HEK293T (cell line): ENCODE data around the gene DLEC1.

Experiments
- CTCF ChIA-PET: fragments of 350-600 bp; formaldehyde crosslinking; extraction: SDS; loops from one replicate; lab custom pipeline; 2021; ENCODE audit warnings: antibody characterized with exemption, inconsistent platforms; lab: Yijun Ruan, JAX
- POLR2A ChIA-PET: fragments of 350-600 bp; formaldehyde crosslinking; extraction: SDS; loops from one replicate; lab custom pipeline; 2020; ENCODE audit warnings: antibody characterized with exemption, inconsistent platforms; lab: Yijun Ruan, JAX
- DNase-seq: peaks from one replicate; pipeline ENCODE4 v3.0.0; 2012; ENCODE audit warnings: mixed read lengths; ENCODE audit errors: extremely low spot score
- ARNT ChIP-seq: fragments of 450-650 bp; IDR thresholded peaks from 2 replicates; pipeline ENCODE4 v1.6.1; 2017; ENCODE audit warnings: mild to moderate bottlenecking
- BHLHE40 ChIP-seq: fragments of 450-650 bp; IDR thresholded peaks from 2 replicates; pipeline ENCODE4 v1.6.1; 2016; ENCODE audit warnings: mild to moderate bottlenecking, moderate library complexity, borderline replicate concordance
- CTBP1 ChIP-seq: fragments of 450-650 bp; IDR thresholded peaks from 2 replicates; pipeline ENCODE4 v1.6.1; 2016; ENCODE audit warnings: borderline replicate concordance
- ELF4 ChIP-seq: fragments of 450-650 bp; IDR thresholded peaks from 2 replicates; pipeline ENCODE4 v1.6.1; 2017; ENCODE audit warnings: antibody characterized with exemption
- FOXA1 ChIP-seq: fragments of 450-650 bp; IDR thresholded peaks from 2 replicates; pipeline ENCODE4 v1.6.1; 2016; ENCODE audit warnings: mild to moderate bottlenecking
- FOXK2 ChIP-seq: fragments of 450-650 bp; IDR thresholded peaks from 2 replicates; pipeline ENCODE4 v1.6.1; 2016; ENCODE audit warnings: mild to moderate bottlenecking
- FOXM1 ChIP-seq: fragments of 450-650 bp; IDR thresholded peaks from 2 replicates; pipeline ENCODE4 v1.6.1; 2017; ENCODE audit warnings: mild to moderate bottlenecking, borderline replicate concordance
- HDGF ChIP-seq: fragments of 450-650 bp; IDR thresholded peaks from 2 replicates; pipeline ENCODE4 v1.6.1; 2017; ENCODE audit warnings: antibody characterized with exemption, borderline replicate concordance
- L3MBTL2 ChIP-seq: fragments of 450-650 bp; conservative IDR thresholded peaks from 2 replicates; pipeline ENCODE4 v1.6.1; 2016; ENCODE audit warnings: mild to moderate bottlenecking
- LEF1 ChIP-seq: fragments of 450-650 bp; IDR thresholded peaks from 2 replicates; pipeline ENCODE4 v1.6.1; 2017; ENCODE audit warnings: mild to moderate bottlenecking, borderline replicate concordance
- NFRKB ChIP-seq: fragments of 450-650 bp; IDR thresholded peaks from 2 replicates; pipeline ENCODE4 v1.6.1; 2016; ENCODE audit warnings: mild to moderate bottlenecking, moderate library complexity
- PKNOX1 ChIP-seq: fragments of 450-650 bp; IDR thresholded peaks from 2 replicates; pipeline ENCODE4 v1.6.1; 2016
- SP1 ChIP-seq: fragments of 450-650 bp; IDR thresholded peaks from 2 replicates; pipeline ENCODE4 v1.6.1; 2017
- SUZ12 ChIP-seq: fragments of 450-650 bp; IDR thresholded peaks from 2 replicates; pipeline ENCODE4 v1.6.1; 2016; ENCODE audit warnings: mild to moderate bottlenecking
- TARDBP ChIP-seq: fragments of 450-650 bp; IDR thresholded peaks from 2 replicates; pipeline ENCODE4 v1.6.1; 2016
- ZNF384 ChIP-seq: fragments of 450-650 bp; IDR thresholded peaks from 2 replicates; pipeline ENCODE4 v1.6.1; 2016

DLEC1 gene

GRCh38 chr3:38164952-38165721, 126.1 kb downstream of the DLEC1 start, which contains the start of gene OXSR1:
OXSR1 (plus strand) TSS chr3:38165537; CDS start chr3:38165877, 340 bp downstream.
- ChIA-PET POLR2A (interaction anchor here (0.6 to 4.6 kb wide), 17 partner anchors 9 to 191 kb away, joined by 3 to 39 read pairs (median 3); partner anchors contain the start of genes ACAA1, MYD88 and XYLB), CTCF (interaction anchor here (0.7 to 1.4 kb wide), 2 partner anchors 11 to 133 kb away, joined by 3 to 4 read pairs; no protein-coding TSS in a partner anchor)
- TF ChIP-seq HDGF, result no peak
- TF ChIP-seq FOXA1, result no peak
- TF ChIP-seq FOXM1, result no peak
- peak; percentile 89 for TF ChIP-seq L3MBTL2
- TF ChIP-seq ARNT, result no peak
- TF ChIP-seq SP1, result no peak
- no peak for TF ChIP-seq SUZ12
- no peak for TF ChIP-seq LEF1
- 0 out of 2 replicates have a peak, but pooled peaks have one; percentile 10 for TF ChIP-seq CTBP1
- peak; percentile 99 for TF ChIP-seq PKNOX1
- TF ChIP-seq NFRKB, result no peak
- TF ChIP-seq ELF4, result 0 out of 2 replicates have a peak, but pooled peaks have one; percentile 32
- TF ChIP-seq TARDBP, result peak; percentile 95
- no peak; the same call in 1 of the 2 replicates for TF ChIP-seq ZNF384
- no peak for TF ChIP-seq BHLHE40
- TF ChIP-seq FOXK2, result no peak
- DNase-seq, result peak; percentile 91

- ChIA-PET POLR2A (interaction anchor here (0.9 to 4.6 kb wide), 9 partner anchors 12 to 145 kb away, joined by 3 to 39 read pairs (median 7); partner anchors contain the start of genes ACAA1 and MYD88), CTCF (no interaction called here)
- no peak for TF ChIP-seq HDGF
- 0 out of 2 replicates have a peak, but pooled peaks have one; percentile 48 for TF ChIP-seq TARDBP
- no peak for DNase-seq
Measured at GRCh38 chr3:38165722-38166387, 126.8 kb downstream of the DLEC1 start.

- ChIA-PET CTCF (interaction anchor here (0.6 to 0.7 kb wide), 2 partner anchors 31 to 99 kb away, joined by 3 to 8 read pairs; no protein-coding TSS in a partner anchor), POLR2A (no interaction called here)
- DNase-seq, result no peak
- no peak for TF ChIP-seq BHLHE40
- no peak for TF ChIP-seq ARNT
- TF ChIP-seq ZNF384, result no peak
- TF ChIP-seq LEF1, result no peak
- TF ChIP-seq FOXK2, result no peak
- no peak for TF ChIP-seq L3MBTL2
- TF ChIP-seq FOXA1, result no peak
- TF ChIP-seq TARDBP, result no peak
- TF ChIP-seq PKNOX1, result no peak
- TF ChIP-seq SP1, result no peak
- TF ChIP-seq CTBP1, result no peak
- TF ChIP-seq ELF4, result no peak
Measured at GRCh38 chr3:38167591-38167990, 128.6 kb downstream of the DLEC1 start.

- ChIA-PET POLR2A (no interaction called here), CTCF (no interaction called here)
- TF ChIP-seq ZNF384, result no peak
- no peak for TF ChIP-seq FOXM1
- TF ChIP-seq NFRKB, result no peak
- no peak for TF ChIP-seq CTBP1
- TF ChIP-seq ARNT, result no peak
- TF ChIP-seq FOXK2, result no peak
- TF ChIP-seq SP1, result no peak
- TF ChIP-seq ELF4, result no peak
- no peak for DNase-seq
Measured at GRCh38 chr3:38168151-38169026, 129.4 kb downstream of the DLEC1 start.

GRCh38 chr3:38169027-38169317, 130.0 kb downstream of the DLEC1 start:
- ChIA-PET POLR2A (no interaction called here), CTCF (no interaction called here)
- DNase-seq, result no peak
- TF ChIP-seq ARNT (no peak), FOXA1 (no peak), SP1 (no peak), HDGF (no peak), ELF4 (no peak), SUZ12 (no peak), L3MBTL2 (no peak), LEF1 (no peak), FOXM1 (no peak), FOXK2 (no peak), ZNF384 (no peak), TARDBP (no peak), PKNOX1 (no peak), NFRKB (no peak), CTBP1 (no peak), BHLHE40 (no peak)
